HCEC 1CT (cell line): Measurements from ENCODE around the gene KCTD1.

Experiments
- DNase-seq: peaks from one replicate; pipeline ENCODE4 v3.0.0-alpha.2; 2017

Gene KCTD1

DNA sequence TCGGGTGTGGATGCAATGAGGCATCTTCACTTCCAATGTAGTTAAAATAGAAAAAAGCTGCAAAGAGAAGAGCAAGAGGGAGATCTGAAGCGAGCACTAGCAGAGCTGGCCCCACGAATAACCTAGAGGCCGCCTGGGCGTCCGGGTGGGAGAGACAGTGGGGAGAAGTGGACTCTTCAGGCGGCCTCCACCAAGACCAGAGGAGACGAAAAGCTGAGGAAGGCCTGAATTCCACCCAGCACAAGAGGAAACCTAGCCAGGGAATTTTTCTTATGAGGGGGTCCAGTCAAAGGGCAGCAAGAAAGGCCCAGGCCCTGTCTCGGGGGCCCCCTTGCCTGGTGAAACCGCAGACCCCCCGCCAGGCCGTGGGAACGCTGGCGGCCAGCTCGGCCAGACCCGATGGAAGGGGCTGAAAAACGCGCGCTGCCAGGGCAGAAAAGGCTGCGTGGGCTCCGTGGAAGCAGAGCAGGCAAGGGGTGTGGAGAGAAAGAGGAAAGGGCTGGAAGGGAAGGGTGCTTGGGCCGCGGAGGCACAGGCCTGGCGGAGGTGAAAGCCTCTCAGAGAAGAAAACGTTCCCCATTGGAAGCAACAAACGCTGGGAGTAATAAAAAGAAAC is 69.2 kb downstream of the KCTD1 start:
- no peak for DNase-seq

DNA sequence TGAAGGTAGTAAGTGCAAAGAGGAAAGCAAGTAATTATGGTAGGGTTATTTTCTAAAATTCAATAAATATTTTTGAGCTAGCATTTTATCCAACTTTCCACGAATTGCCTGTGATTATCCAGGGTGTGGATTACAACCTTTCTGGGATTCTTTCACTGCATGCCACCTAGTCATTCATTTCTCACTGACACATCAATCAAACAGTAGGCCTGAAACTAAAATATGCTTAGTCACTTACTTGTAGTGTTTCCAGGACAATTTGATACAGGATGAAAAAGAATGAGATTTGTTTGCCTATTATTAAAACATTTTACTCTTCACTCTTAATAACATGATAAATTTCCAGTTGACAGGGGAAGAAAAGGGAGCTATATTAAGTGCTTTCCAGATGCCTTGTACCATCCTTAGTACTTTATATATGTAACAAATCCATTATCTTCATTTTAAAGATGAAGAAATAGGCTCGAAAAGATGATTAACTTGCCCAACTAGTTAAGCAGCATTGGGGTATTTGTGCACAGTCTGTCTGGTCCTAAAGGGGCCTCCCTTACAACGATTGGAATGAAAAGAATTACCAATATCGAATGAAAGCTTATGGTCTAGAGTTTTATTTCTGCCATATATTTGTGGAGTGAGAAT is 70.4 kb downstream of the KCTD1 start:
- peak; percentile 18 for DNase-seq

DNA sequence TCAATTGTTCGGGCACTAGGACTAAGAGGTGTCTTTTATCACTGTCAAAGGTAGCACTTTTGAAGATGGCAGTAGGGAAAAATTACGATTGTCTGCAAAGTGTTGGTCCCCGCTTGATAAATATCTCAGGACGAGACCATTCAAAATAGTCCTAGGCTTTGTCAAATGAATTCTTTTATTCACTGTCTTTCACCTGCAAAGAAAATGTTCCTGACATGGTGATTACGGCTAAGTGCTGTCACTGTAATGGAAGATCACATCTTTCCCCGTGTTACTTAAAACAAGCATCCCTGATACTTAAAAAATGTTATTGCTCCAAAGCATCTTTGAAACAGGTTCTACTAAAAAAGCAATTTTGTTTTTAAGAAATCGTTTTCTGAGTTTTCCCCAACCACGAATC is 71.7 kb downstream of the KCTD1 start:
- DNase-seq = no peak

DNA sequence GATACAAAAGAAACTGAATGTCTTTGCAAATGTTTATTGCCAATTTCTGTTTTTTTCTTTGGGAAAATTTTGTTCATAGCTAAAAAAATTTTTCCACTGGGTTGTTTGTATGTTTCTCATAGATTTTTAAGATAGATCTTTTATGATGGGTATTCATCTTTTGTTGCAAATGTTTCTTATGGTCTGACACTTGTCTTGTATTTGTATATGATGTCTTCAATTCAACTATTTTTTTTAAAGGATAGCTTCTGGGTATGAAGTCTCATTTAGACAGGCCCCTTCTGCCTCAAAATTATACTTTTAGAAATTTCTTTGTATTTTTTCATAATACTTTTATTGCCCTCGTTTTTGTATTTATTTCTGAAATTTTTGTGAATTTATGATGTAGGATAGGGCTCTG is 73.8 kb downstream of the KCTD1 start:
- no peak for DNase-seq

DNA sequence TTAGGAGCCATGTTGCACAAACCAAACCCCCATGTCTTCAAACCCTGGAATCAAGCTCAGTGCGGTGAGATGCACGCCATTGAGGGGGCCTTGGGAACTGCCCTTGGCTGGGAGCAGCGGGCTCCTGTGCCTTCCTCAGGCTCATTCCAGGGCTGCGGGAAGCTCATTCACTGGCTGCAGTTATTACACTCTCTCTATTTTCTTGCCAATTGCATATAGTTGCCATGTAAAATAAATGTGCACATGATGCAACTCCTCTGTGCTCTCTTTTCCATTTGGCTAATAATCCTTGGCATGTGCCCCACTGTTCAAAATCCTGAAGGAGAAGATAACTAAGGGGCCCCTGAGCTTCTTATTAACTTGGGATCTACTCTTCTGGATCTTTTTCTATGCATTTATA is 74.7 kb downstream of the KCTD1 start:
- DNase-seq = no peak

GRCh38 chr18:26471826-26472225 is 76.5 kb downstream of the KCTD1 start:
- no peak for DNase-seq

- no peak for DNase-seq
Measured at GRCh38 chr18:26471027-26471426, 77.3 kb downstream of the KCTD1 start.

- DNase-seq = no peak
Measured at GRCh38 chr18:26470011-26470637, 78.2 kb downstream of the KCTD1 start.

DNA sequence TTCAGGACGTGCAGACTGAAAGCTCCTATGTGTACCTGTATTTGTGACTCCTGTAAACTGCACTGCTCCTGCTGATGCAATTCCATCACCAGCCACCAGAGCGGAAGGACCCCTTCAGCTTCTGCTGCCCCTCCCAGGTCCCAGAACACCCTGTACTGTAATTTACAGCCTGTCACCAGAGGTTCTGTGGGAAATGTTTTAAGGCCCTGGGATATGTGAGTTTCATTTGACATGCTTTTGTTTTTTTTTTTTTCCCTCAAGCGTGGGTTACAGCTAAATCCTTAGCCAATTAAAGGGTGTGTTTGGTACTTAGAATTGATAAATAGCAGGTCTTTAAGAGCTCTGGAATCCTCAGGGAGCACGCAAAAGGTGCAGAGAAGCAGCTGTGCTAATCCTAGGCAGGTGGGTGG is 79.4 kb downstream of the KCTD1 start:
- DNase-seq = no peak

DNA sequence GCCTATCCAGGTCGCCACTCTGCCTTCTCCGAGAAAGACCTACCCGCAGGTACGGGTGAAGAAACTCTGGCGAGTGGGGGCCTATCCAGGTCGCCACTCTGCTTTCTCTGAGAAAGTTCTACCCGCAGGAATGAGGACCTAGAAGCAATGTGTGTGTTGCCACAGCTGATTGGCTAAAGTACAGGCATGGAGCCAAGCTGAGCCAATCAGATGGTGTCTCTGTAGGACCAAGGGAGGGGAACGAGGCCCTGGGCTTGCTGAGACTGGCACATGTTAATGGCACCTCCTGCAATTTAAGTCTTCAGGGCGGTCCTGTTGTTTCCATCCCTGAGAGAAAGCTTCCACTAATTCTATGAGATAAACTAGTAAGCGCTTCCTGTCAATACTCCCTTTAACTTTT is 82.3 kb downstream of the KCTD1 start:
- no peak for DNase-seq

GRCh38 chr18:26465431-26465830 is 82.9 kb downstream of the KCTD1 start:
- DNase-seq = no peak

- DNase-seq = no peak
Measured at GRCh38 chr18:26464128-26465011, 84.0 kb downstream of the KCTD1 start.

GRCh38 chr18:26462355-26462754 is 86.0 kb downstream of the KCTD1 start:
- DNase-seq = no peak

- DNase-seq = no peak
Measured at GRCh38 chr18:26461405-26461804, 86.9 kb downstream of the KCTD1 start.

- no peak for DNase-seq
Measured at GRCh38 chr18:26460449-26461091, 87.8 kb downstream of the KCTD1 start.

GRCh38 chr18:26459884-26460283 is 88.5 kb downstream of the KCTD1 start:
- no peak for DNase-seq

- no peak for DNase-seq
Measured at GRCh38 chr18:26459340-26459739, 89.0 kb downstream of the KCTD1 start.

- DNase-seq = peak; percentile 56
Measured at GRCh38 chr18:26458526-26459232, 89.7 kb downstream of the KCTD1 start.

GRCh38 chr18:26457611-26458353 is 90.6 kb downstream of the KCTD1 start:
- no peak for DNase-seq

DNA sequence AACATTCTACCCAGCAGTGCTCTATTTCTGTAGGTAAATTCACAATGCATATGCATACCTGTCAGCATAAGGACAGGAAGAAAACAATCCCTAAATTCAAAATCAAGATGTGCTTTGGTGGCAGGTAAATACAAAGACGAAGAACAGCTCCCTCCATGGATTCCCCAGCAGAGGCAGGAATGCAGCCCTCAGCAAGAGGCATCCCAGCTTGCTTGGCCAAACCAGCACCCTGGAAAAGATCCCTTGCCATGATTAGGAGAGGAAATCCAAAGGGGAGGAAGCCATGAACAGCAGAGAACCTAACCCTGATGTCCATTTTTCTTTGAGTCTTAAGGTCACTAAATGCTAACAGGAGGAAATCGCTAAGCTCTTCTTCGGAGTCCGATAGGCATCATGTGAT is 91.2 kb downstream of the KCTD1 start:
- no peak for DNase-seq

DNA sequence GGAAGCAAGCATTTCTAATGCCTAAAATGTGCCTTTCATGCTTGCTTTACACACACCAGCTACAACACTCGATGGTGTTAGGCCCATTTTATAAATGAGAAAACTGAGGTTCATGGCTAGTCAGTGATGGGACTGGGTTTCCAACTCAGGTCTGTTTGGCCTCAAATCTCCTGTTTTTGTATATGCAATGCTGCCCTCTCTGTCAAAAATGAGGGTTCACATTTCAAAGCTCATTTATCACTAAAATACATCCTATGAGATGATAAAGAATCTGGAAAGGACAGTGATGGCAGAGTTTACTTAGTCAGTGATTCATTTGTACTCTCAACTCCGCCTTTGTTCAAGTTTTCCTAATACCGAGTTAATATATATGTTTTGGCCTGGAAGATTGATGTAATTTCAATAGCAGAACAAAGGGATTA is 92.3 kb downstream of the KCTD1 start:
- DNase-seq = no peak

- DNase-seq = no peak
Measured at GRCh38 chr18:26455639-26456038, 92.7 kb downstream of the KCTD1 start.
